Forelimb muscle (tissue), 1 donor: ENCODE results near the gene CTTNBP2NL. TPM values are rescaled to one million over a fixed set of nuclear protein-coding genes. Genes with fewer than 3 reads are reported as not detected.
"Not testable (repeated sequence)": the region's sequence is repeated elsewhere in the genome, so short reads cannot be mapped to it uniquely, and the experiment has no call there.

Source experiments
- DNase-seq: peaks from one replicate; pipeline ENCODE4 v3.0.0-alpha.2; 2013; ENCODE audit warnings: low read depth
- polyA plus RNA-seq: library from polyadenylated mRNA; unstranded; fragments of 120-200 nt; gene quantifications from one replicate; pipeline ENCODE4 v1.2.1, GENCODE V29; 2013; ENCODE audit not compliant: insufficient read length

The CTTNBP2NL gene
- polyA plus RNA-seq, 1 donor: 14.0 TPM

- no peak for DNase-seq
Observed at GRCh38 chr1:112386024-112386723, 9.8 kb upstream of the CTTNBP2NL start.

DNA sequence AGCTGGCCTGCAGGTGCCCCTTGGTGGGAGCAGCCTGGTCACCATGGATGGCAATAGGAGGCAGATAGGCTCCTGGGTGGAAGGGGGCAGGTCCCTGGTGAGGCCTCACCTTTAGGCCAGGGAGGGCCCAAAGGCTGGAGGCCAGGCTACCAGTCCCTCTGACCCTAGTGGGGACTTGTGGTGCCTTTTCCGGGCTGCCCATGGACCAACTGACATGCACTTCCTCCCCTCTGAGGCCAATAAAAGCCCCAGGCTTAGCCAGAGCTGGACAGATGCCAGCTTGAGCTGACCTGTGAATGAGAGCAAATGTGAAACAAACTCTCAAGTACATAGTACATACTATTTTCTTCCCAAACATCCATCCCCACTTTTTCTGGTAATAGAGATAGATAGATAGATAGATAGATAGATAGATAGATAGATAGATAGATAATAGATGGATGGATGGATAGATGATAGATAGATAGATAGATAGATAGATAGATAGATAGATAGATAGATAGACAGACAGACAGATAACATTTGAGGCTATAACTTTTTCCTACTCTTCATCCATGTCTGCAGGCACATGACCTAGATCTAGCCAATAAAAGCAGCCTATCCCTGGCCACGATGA, 9.2 kb upstream of the CTTNBP2NL start:
- no peak for DNase-seq

DNA sequence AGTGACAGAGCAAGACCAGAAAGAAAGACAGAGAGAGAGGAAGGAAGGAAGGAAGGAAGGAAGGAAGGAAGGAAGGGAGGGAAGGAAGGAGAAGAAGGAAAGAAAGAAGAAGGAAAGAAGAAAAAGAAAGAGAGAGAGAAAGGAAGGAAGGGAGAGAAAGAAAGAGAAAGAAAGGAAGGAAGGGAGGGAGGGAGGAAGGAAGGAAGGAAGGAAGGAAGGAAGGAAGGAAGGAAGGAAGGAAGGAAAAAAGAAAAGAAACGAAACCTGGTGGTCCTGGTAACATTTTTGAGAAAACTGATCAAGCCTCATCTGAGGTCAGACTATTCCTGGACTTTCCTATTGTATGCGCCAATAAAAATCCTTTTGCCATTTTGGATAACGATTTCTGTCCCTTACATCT, 8.2 kb upstream of the CTTNBP2NL start:
- DNase-seq: no peak

DNA sequence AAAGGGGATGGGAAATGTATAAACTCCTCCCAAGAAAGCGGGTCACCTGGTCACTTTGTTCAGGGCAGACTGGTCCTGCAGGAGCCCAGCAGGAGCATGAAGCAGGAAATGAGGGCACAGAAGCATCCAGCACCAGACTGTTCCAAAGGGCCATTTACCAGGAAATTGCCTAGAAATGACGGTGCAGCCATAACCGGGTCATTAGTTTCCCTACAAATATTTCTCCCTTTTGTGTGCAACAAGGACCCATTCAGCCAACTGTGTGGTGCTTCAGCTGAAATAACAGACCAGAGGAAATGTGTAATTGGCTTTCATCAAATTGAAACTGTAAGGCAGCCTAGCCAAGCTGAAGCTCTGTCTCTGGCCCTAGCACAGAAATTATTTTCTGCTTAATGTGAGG, 7.6 kb upstream of the CTTNBP2NL start:
- no peak for DNase-seq

GRCh38 chr1:112389689-112390088, 6.3 kb upstream of the CTTNBP2NL start:
- DNase-seq: no peak

GRCh38 chr1:112390335-112390734, 5.7 kb upstream of the CTTNBP2NL start:
- DNase-seq: not testable (repeated sequence)

GRCh38 chr1:112390775-112391602, 5.0 kb upstream of the CTTNBP2NL start:
- peak; percentile 86 for DNase-seq

DNA sequence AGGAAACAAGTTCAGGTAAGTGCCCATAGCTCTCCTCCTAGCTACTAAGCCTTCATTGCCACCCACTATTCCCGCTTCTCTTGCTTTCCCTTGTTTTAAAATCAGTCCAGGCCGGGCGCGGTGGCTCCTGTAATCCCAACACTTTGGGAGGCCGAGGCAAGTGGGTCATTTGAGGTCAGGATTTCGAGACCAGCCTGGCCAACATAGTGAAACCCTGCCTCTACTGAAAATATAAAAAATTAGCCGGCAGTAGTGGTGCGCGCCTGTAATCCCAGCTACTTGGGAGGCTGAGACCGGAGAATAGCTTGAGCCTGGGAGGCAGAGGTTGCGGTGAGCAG, 4.4 kb upstream of the CTTNBP2NL start:
- DNase-seq: no peak

GRCh38 chr1:112393631-112393974, 2.4 kb upstream of the CTTNBP2NL start:
- no peak for DNase-seq

- no peak for DNase-seq
Observed at GRCh38 chr1:112394743-112395062, 1.3 kb upstream of the CTTNBP2NL start.

DNA sequence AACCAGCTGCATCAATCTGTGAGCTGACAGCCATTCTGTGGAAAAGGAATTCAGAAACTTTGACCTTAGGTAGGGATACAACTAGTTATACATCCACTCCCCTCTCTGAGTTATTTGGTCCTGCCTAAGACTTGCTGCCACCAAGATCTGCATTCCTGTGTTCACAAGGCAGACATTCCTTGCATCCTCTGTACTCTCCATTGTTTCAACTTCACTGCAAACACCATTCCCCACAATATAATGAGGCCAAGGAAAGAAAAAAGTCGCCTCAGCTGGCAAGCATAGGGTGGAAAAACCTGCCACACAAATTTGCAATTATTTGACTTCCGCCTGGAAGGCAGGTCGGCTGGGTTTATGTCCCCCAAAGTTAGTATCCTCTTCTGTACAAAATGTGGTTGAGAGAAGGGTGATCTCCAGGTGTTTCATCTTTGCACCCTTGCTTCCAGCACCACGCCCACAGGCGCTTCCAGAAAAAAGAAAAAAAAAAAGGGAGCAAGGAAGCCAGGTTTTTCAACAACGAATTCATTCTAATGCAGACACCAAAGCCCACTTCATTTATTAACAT, 676 bp upstream of the CTTNBP2NL start:
- no peak for DNase-seq

DNA sequence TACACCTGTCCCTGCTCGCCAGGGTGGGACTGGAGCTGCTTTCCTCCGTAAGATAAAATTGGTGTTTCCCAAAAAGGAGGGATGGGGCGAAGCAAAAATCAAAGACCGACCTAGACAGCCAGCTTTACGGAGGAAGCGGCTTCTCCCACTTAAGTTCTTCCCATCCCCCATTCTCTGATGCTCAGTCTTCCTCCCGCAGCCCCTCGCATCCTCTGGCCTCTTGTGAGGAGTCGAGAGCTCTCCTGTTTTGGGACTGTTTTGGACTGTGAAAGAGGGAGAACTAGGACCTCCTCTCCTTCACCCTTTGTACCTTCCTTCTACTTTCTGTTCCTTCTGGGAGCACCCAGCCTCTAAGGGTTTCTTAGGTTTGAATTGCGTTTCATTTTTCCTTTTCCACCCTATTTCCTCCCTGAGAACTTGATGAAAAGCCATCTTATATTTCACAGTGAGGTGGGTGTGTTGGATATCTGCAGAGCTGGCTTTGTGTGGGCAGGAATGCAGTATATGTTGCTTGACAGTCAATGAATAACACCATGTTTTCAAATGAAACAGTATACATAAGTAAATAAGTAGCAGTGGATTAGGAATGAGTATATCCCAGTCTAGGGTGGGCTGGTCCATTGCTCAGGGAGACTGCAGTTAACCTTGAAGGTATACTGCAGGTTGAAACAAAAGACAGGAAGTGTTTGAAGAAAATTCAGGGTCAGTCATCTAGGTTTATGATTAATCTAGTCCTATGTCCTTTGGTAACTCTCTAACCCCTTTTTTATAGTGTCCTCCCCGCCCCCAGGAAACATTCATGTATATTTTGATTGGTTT, 848 bp downstream of the CTTNBP2NL start:
- DNase-seq: no peak

DNA sequence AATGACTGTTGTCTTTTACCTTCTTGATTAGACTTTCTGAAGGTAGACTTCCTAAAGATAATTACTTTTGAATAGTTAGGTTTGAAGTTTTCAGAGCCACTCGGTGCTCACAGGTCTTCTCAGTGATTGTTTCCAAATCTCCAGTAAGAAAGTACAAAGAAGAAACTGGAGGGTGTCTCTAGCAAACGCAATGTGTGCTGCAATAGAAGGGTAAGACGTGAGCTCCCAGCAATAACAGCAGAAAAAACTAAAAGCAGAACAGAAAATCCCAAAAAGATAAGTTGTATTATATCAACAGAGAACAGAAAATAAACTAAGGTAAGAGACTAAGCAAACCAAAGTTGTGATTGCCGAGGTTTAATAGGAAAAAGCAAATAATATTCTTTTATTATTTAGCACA, 1.8 kb downstream of the CTTNBP2NL start:
- DNase-seq: no peak

DNA sequence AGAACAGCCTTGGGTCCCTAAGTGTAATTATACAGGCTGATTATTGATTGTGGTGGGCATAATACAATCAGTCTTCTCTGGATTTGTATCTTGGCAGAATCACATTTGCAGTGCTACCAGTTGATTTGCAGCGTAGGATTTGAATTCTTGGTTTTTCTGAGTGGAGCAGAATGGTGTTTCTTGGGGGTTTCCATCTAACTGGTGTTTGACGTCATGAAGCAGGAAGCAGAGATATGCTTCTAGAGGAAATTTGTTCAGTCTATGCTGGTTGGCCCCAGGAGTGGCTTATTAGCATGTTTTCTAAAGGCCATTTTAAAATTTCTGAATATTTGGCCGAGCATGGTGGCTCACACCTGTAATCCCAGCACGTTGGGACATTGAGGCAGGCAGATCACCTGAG, 3.4 kb downstream of the CTTNBP2NL start:
- DNase-seq: no peak

- DNase-seq: not testable (repeated sequence)
Observed at GRCh38 chr1:112400706-112401105, 4.7 kb downstream of the CTTNBP2NL start.

GRCh38 chr1:112402682-112403643, 6.9 kb downstream of the CTTNBP2NL start:
- no peak for DNase-seq

DNA sequence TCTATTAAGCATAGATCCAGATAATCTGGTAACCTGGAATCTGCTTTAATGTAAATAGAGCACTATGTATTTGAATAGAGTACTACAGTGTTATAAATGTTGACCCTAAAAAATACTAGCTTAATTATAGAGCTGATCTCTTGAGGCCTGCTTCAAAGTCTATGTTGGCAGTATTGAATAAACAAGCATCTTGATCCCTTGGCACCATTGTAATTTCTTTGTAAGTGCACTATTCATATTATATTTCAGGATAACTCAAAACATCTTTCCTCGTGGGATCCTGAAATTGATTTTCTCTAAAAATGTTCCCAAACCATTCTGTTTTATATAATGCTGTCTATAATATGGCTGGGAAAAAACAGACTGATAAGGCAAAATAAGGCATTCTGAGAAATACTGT, 10.8 kb downstream of the CTTNBP2NL start:
- no peak for DNase-seq

DNA sequence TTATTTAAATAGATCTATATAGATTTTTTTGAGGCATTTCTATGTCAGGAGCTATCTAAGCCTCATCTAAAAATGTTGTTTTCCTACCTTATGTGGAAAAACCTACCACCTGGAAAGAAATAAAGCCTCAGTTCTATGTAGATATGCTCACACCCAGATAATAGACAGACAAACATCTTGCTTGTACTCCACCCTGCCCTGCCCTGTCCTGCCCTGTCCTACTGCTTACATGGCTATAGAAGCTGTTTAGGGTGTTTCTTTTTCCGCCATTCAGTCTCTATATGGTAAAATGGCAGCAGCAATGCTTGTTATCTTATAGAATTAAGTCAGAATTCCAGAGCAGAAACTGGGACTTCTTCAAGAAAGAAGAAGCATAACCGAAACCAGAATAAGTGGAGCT, 13.4 kb downstream of the CTTNBP2NL start:
- DNase-seq: no peak

DNA sequence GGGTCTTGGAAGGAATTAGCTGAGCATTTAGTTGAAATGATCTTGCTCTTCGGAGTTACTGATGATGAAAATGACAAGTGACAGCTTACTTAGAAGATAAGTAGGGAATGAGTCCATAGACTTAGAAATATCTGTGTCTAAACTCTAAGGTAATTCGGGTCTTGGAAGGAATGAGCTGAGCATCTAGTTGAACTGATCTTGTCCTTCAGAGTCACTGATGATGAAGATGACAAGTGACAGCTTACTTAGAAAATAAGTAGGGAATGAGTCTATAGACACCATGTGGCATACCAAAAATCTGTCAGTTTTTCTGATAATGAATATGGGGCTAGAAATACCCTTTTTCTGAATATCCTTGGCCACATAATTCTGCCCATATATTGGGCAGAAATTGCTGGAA, 14.7 kb downstream of the CTTNBP2NL start:
- DNase-seq: no peak

GRCh38 chr1:112417271-112417670, 21.3 kb downstream of the CTTNBP2NL start:
- DNase-seq: no peak
